ENCODE measurements around the gene TIGD6. TPM values are rescaled to one million over a fixed set of nuclear protein-coding genes. Genes with fewer than 3 reads are reported as not detected.

Gene TIGD6
- 1 to 10 TPM; 6.0 to 6.3 TPM for total RNA-seq
- 1 to 10 TPM; 2.7 to 4.5 (median 3.6) TPM for polyA plus RNA-seq
- 2.6 to 7.6 (median 4.9) reads per million in 6 experiments for total RNA-seq

DNA sequence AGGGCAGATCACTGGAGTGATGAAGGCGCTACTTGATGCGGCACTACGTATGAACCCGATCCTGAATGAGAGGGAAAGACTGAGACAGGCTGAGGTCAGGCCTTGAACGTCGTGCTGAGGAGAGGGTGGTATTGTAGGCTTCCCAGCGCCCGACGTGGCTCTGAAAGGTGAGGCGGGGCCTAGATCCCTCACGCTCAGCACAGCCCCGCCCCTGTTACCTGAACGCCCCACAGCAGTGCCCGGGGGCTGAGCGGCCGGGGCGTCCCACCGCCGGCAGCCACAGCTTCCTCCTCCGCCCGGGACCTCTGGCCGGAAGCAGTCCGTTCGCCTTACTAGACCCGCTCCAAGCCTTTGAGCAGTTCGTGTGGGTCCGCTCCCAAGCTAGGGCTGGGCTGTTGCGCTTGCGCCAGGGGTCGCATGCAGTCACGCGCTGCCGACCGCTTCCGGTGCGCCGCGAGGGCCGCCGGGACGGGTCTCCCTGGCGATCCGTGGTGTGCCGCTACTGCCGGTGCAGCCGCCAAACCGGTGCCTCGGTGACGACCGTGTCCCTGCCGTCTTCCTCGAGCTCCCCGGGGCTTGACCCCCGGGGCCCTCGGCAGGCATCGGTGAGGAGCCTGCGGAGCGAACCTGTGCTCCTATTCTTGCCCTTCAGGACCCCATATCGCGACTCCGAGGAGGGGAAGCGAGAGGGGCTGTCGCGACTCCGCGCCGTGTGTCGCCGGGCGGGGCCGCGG, at the start of gene TIGD6, which contains the start of gene HMGXB3:
TSS of gene TIGD6 (minus strand) at position 399 of the 734 bp plus-strand sequence. CDS start 4,306 bp downstream, outside the sequence.
TSS of gene HMGXB3 (plus strand) at position 484 of the 734 bp plus-strand sequence. CDS start 4,114 bp downstream, outside the sequence.
- Mint-ChIP-seq H3K4me1 (peaks cover 28 to 42% (median 40%) of the 10 kb centered on the region in 4 donors), H3K36me3 (peaks cover 0 to 31% (median 10%) of the 10 kb centered on the region in 3 donors), H3K9me3 (no peaks in the 10 kb centered on the region), H3K4me3 (peak within 1 kb of the TSS; percentile 75 to 98 (median 93)), H3K27me3 (no peaks in the 10 kb centered on the region), H3K27ac (peak within 1 kb of the TSS; percentile 89 to 98 (median 95))
- DNase-seq, result peak; percentile 67 to 89 (median 77)
- peak; percentile 81 to 84 for ATAC-seq
- POLR2A ChIA-PET, result interaction anchor here (0.6 to 1.8 kb wide), 11 partner anchors 9 to 1618 kb away, joined by 3 to 11 read pairs (median 5); partner anchors contain the start of genes GRPEL2, PPARGC1B, RPS14 and SLC26A2

DNA sequence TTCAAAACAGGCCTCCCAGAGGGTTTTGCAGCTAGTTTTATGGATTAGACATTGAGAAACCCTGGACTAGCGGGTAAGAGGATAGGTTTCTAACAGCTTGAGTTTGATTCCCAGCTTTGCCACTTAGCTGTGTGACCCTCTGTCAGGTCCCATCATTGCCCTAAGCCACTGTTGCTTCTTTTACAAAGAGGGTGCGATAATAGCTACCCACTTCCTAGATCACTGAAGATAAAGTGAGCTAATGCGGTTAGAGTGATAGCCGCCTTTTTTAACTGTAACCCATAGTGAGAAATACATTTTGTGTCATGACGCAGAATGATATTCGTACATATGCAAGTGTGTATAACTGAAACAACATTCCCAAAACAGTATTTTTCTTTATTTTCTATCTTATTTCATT, 45.6 kb upstream of the TIGD6 start:
- POLR2A ChIA-PET, result no interaction called here
- H3K27me3 Mint-ChIP-seq, result no peaks in the 10 kb centered on the region
- peak overlapping the region in 1 of 10 donors; percentile 48 for H3K27ac Mint-ChIP-seq
- H3K4me3 Mint-ChIP-seq, result no peak overlapping the region
- DNase-seq, result peak in 1 of 10 donors; percentile 50
- H3K9me3 Mint-ChIP-seq, result no peaks in the 10 kb centered on the region
- ATAC-seq, result no peak
- H3K4me1 Mint-ChIP-seq, result peaks cover 14 to 36% (median 26%) of the 10 kb centered on the region in 4 donors
- peaks cover 0 to 94% (median 32%) of the 10 kb centered on the region in 3 donors for H3K36me3 Mint-ChIP-seq

DNA sequence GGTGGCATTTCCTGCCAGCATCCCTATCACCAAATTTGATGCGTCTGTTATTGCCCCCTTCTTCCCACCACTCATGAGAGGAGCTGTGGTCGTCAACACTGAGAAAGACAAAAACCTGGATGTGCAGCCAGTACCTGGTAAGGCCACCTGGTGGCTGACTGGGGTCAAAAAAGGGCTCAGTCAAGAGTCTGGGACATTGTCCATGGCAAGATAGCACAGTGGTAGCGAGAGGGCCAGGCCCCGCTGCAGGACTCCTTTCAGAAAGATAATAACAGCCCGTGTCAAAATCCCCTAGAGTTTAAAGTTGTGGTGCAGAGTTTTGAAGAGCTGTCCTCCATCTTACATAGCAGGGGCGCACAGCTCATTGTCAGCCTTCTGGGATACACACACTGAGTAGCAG, 45.1 kb upstream of the TIGD6 start:
- H3K27me3 Mint-ChIP-seq, result no peaks in the 10 kb centered on the region
- POLR2A ChIA-PET, result no interaction called here
- no peak for ATAC-seq
- H3K4me1 Mint-ChIP-seq, result peaks cover 14 to 36% (median 26%) of the 10 kb centered on the region in 4 donors
- H3K36me3 Mint-ChIP-seq, result peaks cover 0 to 94% (median 33%) of the 10 kb centered on the region in 3 donors
- H3K9me3 Mint-ChIP-seq, result no peaks in the 10 kb centered on the region
- peak overlapping the region in 3 of 10 donors; percentile 13 to 71 (median 37) for H3K27ac Mint-ChIP-seq
- peak in 1 of 10 donors; percentile 13 for DNase-seq
- H3K4me3 Mint-ChIP-seq, result peak overlapping the region in 1 of 10 donors; percentile 20

DNA sequence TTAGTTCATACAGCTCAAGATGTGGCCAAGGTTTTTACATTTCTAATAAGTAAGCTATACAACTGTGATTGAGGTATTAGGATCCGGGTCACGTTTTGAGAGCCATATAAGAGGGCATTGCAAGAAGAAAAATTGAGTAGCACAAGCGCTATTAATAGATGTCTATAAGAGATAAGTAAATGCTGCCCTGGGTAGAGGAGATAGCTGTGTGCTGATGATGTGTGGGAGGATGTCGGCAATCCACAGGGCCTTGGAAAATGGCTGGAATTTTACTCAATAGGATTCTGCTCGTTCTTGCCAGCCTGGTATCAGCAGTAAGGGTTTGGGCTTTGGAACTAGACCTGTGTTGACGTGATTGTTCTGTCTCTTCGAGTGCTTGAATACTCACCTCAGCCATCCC, 44.3 kb upstream of the TIGD6 start:
- DNase-seq (no peak), ATAC-seq (no peak)
- Mint-ChIP-seq H3K36me3 (peaks cover 0 to 95% (median 34%) of the 10 kb centered on the region in 3 donors), H3K9me3 (no peaks in the 10 kb centered on the region), H3K27ac (peak overlapping the region in 6 of 10 donors; percentile 7 to 76 (median 67)), H3K4me1 (peaks cover 14 to 36% (median 26%) of the 10 kb centered on the region in 4 donors), H3K27me3 (no peaks in the 10 kb centered on the region), H3K4me3 (no peak overlapping the region)
- POLR2A ChIA-PET, result no interaction called here

DNA sequence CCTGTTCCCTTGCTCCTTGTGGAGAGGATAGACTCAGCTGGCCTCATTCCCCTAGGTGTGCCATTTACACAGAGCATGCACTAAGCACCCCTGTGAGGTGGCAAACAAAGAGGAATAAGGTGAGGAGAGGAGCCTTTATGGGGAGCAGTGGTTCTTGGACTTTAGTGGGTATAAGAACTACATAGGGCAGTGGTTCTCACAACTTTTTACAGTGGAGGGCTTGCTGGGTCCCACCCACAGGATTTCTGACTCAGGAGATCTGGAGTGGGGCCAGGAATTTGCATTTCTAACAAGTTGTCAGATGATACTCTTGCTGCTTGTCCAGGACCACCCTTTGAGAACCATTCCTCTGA, 43.9 kb upstream of the TIGD6 start:
- ATAC-seq (no peak), DNase-seq (no peak)
- Mint-ChIP-seq H3K9me3 (no peaks in the 10 kb centered on the region), H3K27me3 (no peaks in the 10 kb centered on the region), H3K4me3 (peak overlapping the region in 1 of 10 donors; percentile 5), H3K4me1 (peaks cover 11 to 36% (median 26%) of the 10 kb centered on the region in 4 donors), H3K27ac (peak overlapping the region; percentile 7 to 91 (median 66)), H3K36me3 (peaks cover 0 to 94% (median 35%) of the 10 kb centered on the region in 3 donors)
- POLR2A ChIA-PET, result no interaction called here

DNA sequence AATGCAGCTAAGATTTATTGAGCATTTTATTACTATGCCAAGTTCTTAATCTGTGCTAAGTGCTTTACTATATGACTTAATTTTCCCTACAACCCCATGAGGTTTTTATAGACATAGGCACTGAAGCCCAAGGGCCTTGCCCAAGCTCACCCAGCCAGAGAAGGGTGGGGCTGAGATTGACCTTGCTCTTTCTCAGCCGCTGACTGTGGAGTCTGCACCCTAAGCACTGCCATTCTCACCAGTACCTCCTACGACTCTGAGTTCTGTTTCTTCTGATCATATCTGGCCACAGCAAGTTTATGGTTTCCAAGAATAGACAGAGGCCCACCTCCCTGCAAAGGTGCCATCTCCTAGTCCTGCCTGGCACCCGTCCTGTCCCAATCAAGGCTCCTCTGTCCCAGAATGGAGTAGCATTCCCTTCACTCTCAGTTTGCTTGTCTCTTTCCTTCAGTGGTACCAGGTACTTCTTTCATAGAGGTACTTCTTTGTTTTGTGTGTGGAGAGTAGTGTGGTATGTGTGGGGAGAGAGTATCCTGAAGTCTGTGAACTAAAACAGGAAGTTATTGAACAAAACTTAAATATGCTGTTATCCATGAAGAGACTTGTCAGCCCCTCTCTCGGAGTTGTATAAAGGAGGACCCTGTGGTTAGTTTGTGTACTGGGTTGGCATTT, 43.3 kb upstream of the TIGD6 start:
- Mint-ChIP-seq H3K36me3 (peaks cover 0 to 93% (median 33%) of the 10 kb centered on the region in 3 donors), H3K9me3 (no peaks in the 10 kb centered on the region), H3K4me3 (peak overlapping the region in 2 of 10 donors; percentile 3 to 5), H3K27me3 (no peaks in the 10 kb centered on the region), H3K27ac (peak overlapping the region; percentile 23 to 91 (median 66)), H3K4me1 (peaks cover 11 to 36% (median 28%) of the 10 kb centered on the region in 4 donors)
- ATAC-seq (no peak), DNase-seq (no peak)
- POLR2A ChIA-PET, result no interaction called here

DNA sequence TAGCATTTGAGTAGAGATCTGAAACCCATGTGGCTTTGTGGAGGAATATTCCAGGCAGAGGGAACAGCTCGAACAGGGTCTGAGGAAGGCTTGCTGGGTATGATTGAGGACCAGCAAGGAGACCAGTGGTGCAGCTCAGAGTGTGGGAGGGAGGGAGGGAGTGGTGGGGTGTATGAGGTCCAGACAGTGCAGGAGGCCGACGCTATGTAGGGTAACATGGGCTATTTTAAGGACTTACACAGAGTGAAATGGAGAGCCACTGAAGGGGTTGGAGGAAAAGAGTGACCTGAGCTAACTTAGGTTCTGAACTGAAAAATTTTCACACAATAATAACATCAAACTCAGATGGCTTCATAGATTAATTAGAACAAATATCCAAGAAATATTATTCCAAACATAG, 42.0 kb upstream of the TIGD6 start:
- peaks cover 0 to 93% (median 39%) of the 10 kb centered on the region in 3 donors for H3K36me3 Mint-ChIP-seq
- H3K9me3 Mint-ChIP-seq, result no peaks in the 10 kb centered on the region
- no peak overlapping the region for H3K4me3 Mint-ChIP-seq
- no peaks in the 10 kb centered on the region for H3K27me3 Mint-ChIP-seq
- ATAC-seq (no peak), DNase-seq (no peak)
- POLR2A ChIA-PET, result no interaction called here
- peak overlapping the region in 6 of 10 donors; percentile 36 to 89 (median 52) for H3K27ac Mint-ChIP-seq
- H3K4me1 Mint-ChIP-seq, result peaks cover 11 to 36% (median 31%) of the 10 kb centered on the region in 4 donors

DNA sequence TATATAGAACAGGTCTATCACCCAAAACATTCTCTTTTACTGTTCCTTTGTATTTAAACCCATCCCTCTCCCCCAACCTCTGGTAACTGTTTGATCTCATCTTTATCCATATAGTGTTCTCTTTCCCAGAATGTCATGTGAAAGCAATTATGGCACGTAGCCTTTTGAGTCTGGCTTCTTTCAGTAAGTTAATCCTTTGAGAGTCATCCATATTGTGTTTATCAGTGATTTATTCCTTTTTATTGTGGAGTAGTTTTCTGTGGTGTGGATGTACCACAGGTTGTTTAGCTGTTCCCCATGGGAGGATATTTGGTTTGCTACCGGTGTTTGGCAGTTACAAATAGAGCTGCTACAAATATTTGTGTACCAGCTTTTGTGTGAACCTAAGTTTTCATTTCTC, 38.1 kb upstream of the TIGD6 start:
- DNase-seq, result no peak
- POLR2A ChIA-PET, result no interaction called here
- H3K9me3 Mint-ChIP-seq, result no peaks in the 10 kb centered on the region

DNA sequence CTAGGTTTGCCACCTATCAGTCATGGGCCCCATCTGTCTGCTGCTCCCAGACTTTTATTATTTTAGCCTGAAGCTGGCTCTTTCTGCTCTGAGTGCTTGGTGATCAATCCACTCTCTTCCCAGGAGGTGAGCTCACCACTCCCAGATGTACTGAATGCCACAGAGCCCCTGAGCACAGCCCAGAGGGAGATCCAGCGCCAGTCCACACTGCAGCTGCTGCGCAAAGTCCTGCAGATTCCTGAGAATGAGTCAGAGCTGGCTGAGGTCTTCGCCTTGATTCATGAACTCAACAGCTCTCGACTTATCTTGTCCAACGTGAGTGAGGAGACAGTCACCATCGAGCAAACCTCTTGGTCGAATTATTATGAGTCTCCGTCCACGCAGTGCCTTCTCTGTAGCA, 36.1 kb upstream of the TIGD6 start:
- no peak for ATAC-seq
- Mint-ChIP-seq H3K27me3 (no peaks in the 10 kb centered on the region), H3K4me3 (no peak overlapping the region), H3K4me1 (peaks cover 0 to 8% (median 2%) of the 10 kb centered on the region in 4 donors), H3K27ac (peak overlapping the region in 1 of 10 donors; percentile 23), H3K36me3 (peaks cover 3 to 98% (median 37%) of the 10 kb centered on the region in 3 donors), H3K9me3 (no peaks in the 10 kb centered on the region)
- DNase-seq, result no peak
- POLR2A ChIA-PET, result no interaction called here

More for the DNA sequence above, 38.1 kb upstream of the TIGD6 start:
- peaks cover 9 to 25% (median 15%) of the 10 kb centered on the region in 4 donors for H3K4me1 Mint-ChIP-seq
- peak overlapping the region in 2 of 10 donors; percentile 0 to 8 for H3K27ac Mint-ChIP-seq
- ATAC-seq, result no peak
- no peak overlapping the region for H3K4me3 Mint-ChIP-seq
- H3K27me3 Mint-ChIP-seq, result no peaks in the 10 kb centered on the region
- H3K36me3 Mint-ChIP-seq, result peaks cover 0 to 97% (median 37%) of the 10 kb centered on the region in 3 donors

DNA sequence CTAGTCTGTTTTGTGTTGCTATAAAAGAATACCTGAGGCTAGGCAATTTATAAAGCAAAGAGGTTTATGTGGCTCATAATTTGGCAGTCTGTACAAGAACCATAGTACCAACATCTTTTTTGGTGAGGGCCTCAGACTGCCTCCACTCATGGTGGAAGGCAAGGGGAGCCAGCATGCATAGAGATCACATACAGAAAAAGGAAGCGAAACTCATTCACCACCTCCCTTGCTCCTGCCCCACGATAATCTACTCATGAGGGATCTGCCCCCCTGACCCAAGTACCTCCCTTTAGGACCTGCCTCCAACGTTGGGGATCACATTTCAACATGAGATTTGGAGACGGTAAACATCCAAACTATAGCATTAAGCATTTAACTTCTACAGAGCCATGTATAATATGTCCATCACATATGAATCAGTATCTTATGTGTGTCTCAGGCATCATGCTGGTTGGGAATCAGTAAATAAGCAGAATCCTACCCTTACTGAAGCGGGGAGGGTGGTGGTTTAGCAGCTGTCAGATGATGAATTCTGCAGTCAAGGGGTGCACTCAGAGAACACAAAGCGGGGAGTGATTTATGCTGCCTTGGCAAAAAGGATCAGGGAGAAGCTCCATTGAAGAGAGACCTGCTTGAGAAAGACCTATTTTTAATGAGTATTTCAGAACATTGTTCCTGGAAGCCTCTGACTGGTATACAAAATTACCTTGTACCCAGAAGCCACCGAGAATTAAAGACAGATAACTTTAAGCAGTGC, 34.9 kb upstream of the TIGD6 start:
- POLR2A ChIA-PET, result no interaction called here
- ATAC-seq, result no peak
- peak overlapping the region in 3 of 10 donors; percentile 9 to 54 (median 11) for H3K27ac Mint-ChIP-seq

DNA sequence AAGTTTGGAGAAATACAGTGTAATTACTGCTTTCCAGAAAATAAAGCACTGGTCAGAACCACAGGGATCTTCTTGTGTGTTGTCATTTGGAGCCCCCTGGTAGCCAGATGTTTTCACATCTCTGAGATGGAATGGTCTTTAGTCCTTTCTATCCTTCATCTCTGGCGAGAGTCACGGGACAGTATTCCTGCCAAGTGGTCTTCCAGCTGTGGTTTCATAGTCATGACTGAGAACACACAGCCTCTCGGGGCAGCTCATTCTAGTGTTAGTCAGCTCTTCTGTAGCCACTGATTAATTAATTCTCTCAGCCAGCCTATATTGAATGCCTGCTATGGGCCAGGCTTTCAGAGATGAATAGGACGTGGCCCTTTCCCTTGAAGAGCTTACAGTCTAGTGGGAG, 34.2 kb upstream of the TIGD6 start:
- H3K36me3 Mint-ChIP-seq, result peaks cover 5 to 96% (median 36%) of the 10 kb centered on the region in 3 donors
- H3K27me3 Mint-ChIP-seq, result no peaks in the 10 kb centered on the region
- no peak overlapping the region for H3K4me3 Mint-ChIP-seq
- POLR2A ChIA-PET, result no interaction called here
- ATAC-seq (no peak), DNase-seq (no peak)
- H3K27ac Mint-ChIP-seq, result peak overlapping the region in 2 of 10 donors; percentile 11 to 24
- H3K4me1 Mint-ChIP-seq, result peaks cover 0 to 8% (median 1%) of the 10 kb centered on the region in 4 donors
- H3K9me3 Mint-ChIP-seq, result no peaks in the 10 kb centered on the region

More for the DNA sequence above, 34.9 kb upstream of the TIGD6 start:
- no peak for DNase-seq
- no peaks in the 10 kb centered on the region for H3K27me3 Mint-ChIP-seq
- H3K36me3 Mint-ChIP-seq, result peaks cover 3 to 98% (median 35%) of the 10 kb centered on the region in 3 donors
- peaks cover 0 to 8% (median under 1%) of the 10 kb centered on the region in 4 donors for H3K4me1 Mint-ChIP-seq
- no peak overlapping the region for H3K4me3 Mint-ChIP-seq
- H3K9me3 Mint-ChIP-seq, result no peaks in the 10 kb centered on the region

DNA sequence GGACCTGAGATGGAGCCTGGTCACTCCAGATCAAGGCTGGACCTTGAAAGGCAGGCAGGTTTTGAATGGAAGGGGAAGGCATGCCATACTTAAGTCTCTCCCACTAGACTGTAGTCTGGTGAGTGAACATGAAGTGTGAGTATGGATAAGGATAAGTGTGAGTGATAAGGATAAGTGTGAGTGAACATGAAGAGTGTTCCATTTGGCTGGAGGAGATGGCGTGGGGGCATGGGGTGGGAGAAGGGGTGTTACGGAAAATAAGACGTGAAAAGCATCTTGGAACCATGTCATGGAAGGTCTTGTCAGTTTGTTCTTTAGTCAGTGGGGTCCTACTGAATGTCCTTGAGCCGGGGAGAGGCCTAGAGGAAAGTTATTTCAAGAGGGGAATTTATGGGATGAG, 32.9 kb upstream of the TIGD6 start:
- POLR2A ChIA-PET, result no interaction called here
- Mint-ChIP-seq H3K27me3 (no peaks in the 10 kb centered on the region), H3K4me3 (peak overlapping the region in 1 of 10 donors; percentile 43), H3K36me3 (peaks cover 7 to 97% (median 33%) of the 10 kb centered on the region in 3 donors), H3K9me3 (no peaks in the 10 kb centered on the region), H3K4me1 (peaks cover 0 to 5% (median under 1%) of the 10 kb centered on the region in 4 donors), H3K27ac (peak overlapping the region in 4 of 10 donors; percentile 35 to 67 (median 48))
- DNase-seq (no peak), ATAC-seq (no peak)
